Endothelial cell of umbilical vein (primary cell): Measurements from ENCODE around the gene PPM1H. TPM values are rescaled to one million over a fixed set of nuclear protein-coding genes. Genes with fewer than 3 reads are reported as not detected.

Experiments
- BruUV-seq: library from RNA; stranded (reverse); fragments of 400-500 nt; replicated peaks from 2 replicates; lab custom pipeline; 2021; lab: Mats Ljungman, UMichigan
- CTCF ChIA-PET: fragments of 300-600, 350-600 bp; sonication (Branson Sonifier 250); formaldehyde crosslinking; loops from one replicate; lab custom pipeline; 2021; ENCODE audit warnings: antibody characterized with exemption, inconsistent platforms; lab: Charles Lee
- POLR2A ChIA-PET: fragments of 300-600, 350-600 bp; sonication (Branson Sonifier 250); formaldehyde crosslinking; loops from one replicate; lab custom pipeline; 2021; ENCODE audit warnings: antibody characterized with exemption, inconsistent platforms; lab: Charles Lee
- DNase-seq: peaks from one replicate; pipeline ENCODE4 v3.0.0-alpha.2; 2011; ENCODE audit warnings: low read depth, low spot score
- FAIRE-seq: peaks from 2 replicates; lab custom pipeline; 2011; peaks lifted over from hg19 to GRCh38; lab: Jason Lieb, UNC
- H2AFZ ChIP-seq: 2 replicates; pipeline ENCODE4 v1.6.0; 2012; ENCODE audit warnings: low read depth, low read length, control low read depth, inconsistent platforms
- H3K27ac ChIP-seq: 2 replicates; pipeline ENCODE4 v1.5.1; 2011; ENCODE audit warnings: low read depth, mild to moderate bottlenecking, control low read depth, low read length, moderate library complexity; ENCODE audit not compliant: insufficient read depth
- H3K27me3 ChIP-seq, 2 experiments: 2 replicates each; pipeline versions ENCODE4 v1.6.0 to v1.6.1; 2011; ENCODE audit warnings: low read length in 2 of 2, mixed read lengths in 1 of 2; ENCODE audit not compliant: control insufficient read depth in 2 of 2, insufficient read depth in 2 of 2
- H3K36me3 ChIP-seq, 2 experiments: 2 replicates in 1 of 2; 3 replicates in 1 of 2; pipeline ENCODE4 v1.5.1; 2011; ENCODE audit warnings: low read length in 2 of 2, mild to moderate bottlenecking in 1 of 2, moderate library complexity in 1 of 2; ENCODE audit not compliant: control insufficient read depth in 2 of 2, insufficient read depth in 2 of 2; ENCODE audit errors: extremely low read depth in 1 of 2
- H3K4me1 ChIP-seq: 3 replicates; pipeline ENCODE4 v1.5.1; 2011; ENCODE audit warnings: mild to moderate bottlenecking, low read length; ENCODE audit not compliant: control insufficient read depth, insufficient read depth; ENCODE audit errors: extremely low read depth
- H3K4me2 ChIP-seq: 2 replicates; pipeline ENCODE4 v1.6.1; 2011; ENCODE audit warnings: low read length, control low read depth, mixed read lengths; ENCODE audit not compliant: insufficient read depth
- H3K4me3 ChIP-seq, 3 experiments: fragments of 200-600 bp in 1 of 3; sonication (generic), shearing (Covaris generic) in 1 of 3; replicated peaks in 1 of 3; 2 replicates each; pipeline ENCODE4 v1.5.1; 2011 to 2016; ENCODE audit warnings: control low read depth in 3 of 3, low read length in 3 of 3, mild to moderate bottlenecking in 2 of 3, inconsistent platforms in 1 of 3, low read depth in 1 of 3, moderate library complexity in 1 of 3; ENCODE audit not compliant: insufficient read depth in 1 of 3
- H3K79me2 ChIP-seq: 2 replicates; pipeline ENCODE4 v1.6.0; 2012; ENCODE audit warnings: low read length, inconsistent platforms; ENCODE audit not compliant: control insufficient read depth, insufficient read depth
- H3K9ac ChIP-seq: replicated peaks from 2 replicates; pipeline ENCODE3; 2011; ENCODE audit warnings: low read length, control low read depth; ENCODE audit not compliant: insufficient read depth; ENCODE audit errors: extremely low read depth
- H3K9me1 ChIP-seq: replicated peaks from 3 replicates; pipeline ENCODE4 v1.6.0; 2011; ENCODE audit warnings: mild to moderate bottlenecking, low read length; ENCODE audit not compliant: control insufficient read depth, insufficient read depth; ENCODE audit errors: extremely low read depth
- H3K9me3 ChIP-seq: replicated peaks from 2 replicates; pipeline ENCODE4 v1.5.1; 2012; ENCODE audit warnings: low read length, inconsistent platforms; ENCODE audit not compliant: control insufficient read depth, insufficient read depth
- H4K20me1 ChIP-seq: replicated peaks from 2 replicates; pipeline ENCODE3; 2011; ENCODE audit warnings: mild to moderate bottlenecking, low read length; ENCODE audit not compliant: control insufficient read depth, insufficient read depth; ENCODE audit errors: extremely low read depth
- CTCF ChIP-seq, 2 donors: IDR thresholded peaks; 1 replicate in 1 of 2; 2 replicates in 1 of 2; pipeline ENCODE4 v1.5.1; 2011; ENCODE audit warnings: low read length in 2 of 2, mild to moderate bottlenecking in 2 of 2, moderate library complexity in 2 of 2, control low read depth in 1 of 2, inconsistent platforms in 1 of 2, low read depth in 1 of 2; ENCODE audit not compliant: insufficient read depth in 1 of 2; ENCODE audit errors: extremely low read depth in 1 of 2
- EZH2 ChIP-seq: IDR thresholded peaks from 2 replicates; pipeline ENCODE4 v1.6.1; 2012; ENCODE audit warnings: borderline replicate concordance, low read depth, mild to moderate bottlenecking, moderate library complexity, low read length, inconsistent platforms; ENCODE audit not compliant: severe bottlenecking
- FOS ChIP-seq: IDR thresholded peaks from 2 replicates; pipeline ENCODE4 v1.6.1; 2011; ENCODE audit warnings: mild to moderate bottlenecking, low read length, moderate library complexity, borderline replicate concordance; ENCODE audit not compliant: insufficient read depth
- GATA2 ChIP-seq: IDR thresholded peaks from 2 replicates; pipeline ENCODE4 v1.7.0; 2011; ENCODE audit warnings: low read depth, mild to moderate bottlenecking, moderate library complexity, mixed read lengths, low read length; ENCODE audit not compliant: insufficient read length, insufficient read depth
- JUN ChIP-seq: IDR thresholded peaks from 2 replicates; pipeline ENCODE4 v1.6.1; 2011; ENCODE audit warnings: borderline replicate concordance, low read depth; ENCODE audit not compliant: insufficient read length, insufficient read depth
- MAX ChIP-seq: IDR thresholded peaks from 2 replicates; pipeline ENCODE4 v1.6.1; 2011; ENCODE audit not compliant: insufficient read depth, insufficient read length
- MYC ChIP-seq: IDR thresholded peaks from one replicate; pipeline ENCODE4 v1.6.1; 2011; ENCODE audit warnings: mild to moderate bottlenecking, low read depth, low read length
- POLR2A ChIP-seq: IDR thresholded peaks from 2 replicates; pipeline ENCODE4 v1.6.1; 2012; ENCODE audit warnings: low read depth, mild to moderate bottlenecking, control low read depth, low read length
- POLR2AphosphoS5 ChIP-seq: IDR thresholded peaks from 2 replicates; pipeline ENCODE4 v1.6.1; 2012; ENCODE audit warnings: low read depth, mild to moderate bottlenecking, control low read depth, low read length, moderate library complexity; ENCODE audit not compliant: insufficient read depth
- dilution Hi-C: fragments of 300-500 bp; cut with MboI; formaldehyde crosslinking; loops from one replicate; pipeline ENCODE4 v1.15.0; 2019; ENCODE audit warnings: low sequenced_read_pairs; ENCODE audit not compliant: extremely low pct_ligation_motif_present
- intact Hi-C: fragments of 100-400 bp; cut with micrococcal nuclease; formaldehyde crosslinking; loops from one replicate; pipeline ENCODE4 v1.10.0; 2022
- polyA plus RNA-seq, 4 experiments: library from polyadenylated mRNA; depleted of rRNA in 3 of 4; stranded (reverse) in 3 of 4; unstranded in 1 of 4; fragments of >200 nt; gene quantifications; 2 replicates each; pipeline versions ENCODE4 v1.2.1 to v1.2.3, GENCODE V29; 2011 to 2012; ENCODE audit warnings: missing spikeins in 1 of 4
- total RNA-seq: library from RNA; stranded (reverse); gene quantifications from 2 replicates; pipeline ENCODE4 v1.2.3, GENCODE V29; 2021

PPM1H gene
- total and polyA plus RNA-seq, 2 donors (not counting 3 experiments of a cell fraction or from before 2014, with no cell fraction given) = 1.0 to 7.2 TPM

GRCh38 chr12:62653740-62654139, 281.2 kb downstream of the PPM1H start:
- no peak overlapping the region for H3K4me3 ChIP-seq
- no peak for DNase-seq
- no peaks in the 10 kb centered on the region for H4K20me1 ChIP-seq
- H2AFZ ChIP-seq = no peak overlapping the region
- FAIRE-seq = no peak
- no peak overlapping the region for H3K4me2 ChIP-seq
- dilution Hi-C loops = no loop called here
- H3K27me3 ChIP-seq = no peaks in the 10 kb centered on the region
- no peaks in the 10 kb centered on the region for H3K79me2 ChIP-seq
- no TSS peak for BruUV-seq
- ChIA-PET CTCF (no interaction called here), POLR2A (no interaction called here)
- TF ChIP-seq EZH2 = no peak
- TF ChIP-seq CTCF (IDR thresholded peaks at IDR 0.05; ENCODE audit: extremely low read depth in 1 of 2, insufficient read depth in 1 of 2, low read depth in 1 of 2, low read length in 2 of 2) = no peak
- TF ChIP-seq POLR2AphosphoS5 = no peak
- TF ChIP-seq MYC = no peak
- no peak for TF ChIP-seq GATA2
- TF ChIP-seq JUN = no peak
- TF ChIP-seq POLR2A = no peak
- TF ChIP-seq FOS = no peak
- TF ChIP-seq MAX = no peak
- H3K4me1 ChIP-seq = peaks cover 1% of the 10 kb centered on the region
- no peaks in the 10 kb centered on the region for H3K36me3 ChIP-seq
- no peaks in the 10 kb centered on the region for H3K9me3 ChIP-seq
- no peak overlapping the region for H3K27ac ChIP-seq
- intact Hi-C loops = no loop called here
- H3K9ac ChIP-seq = no peak overlapping the region
- H3K9me1 ChIP-seq = no peaks in the 10 kb centered on the region
